K562 (cell line): ENCODE results near the gene PTPN9. TPM values are rescaled to one million over a fixed set of nuclear protein-coding genes. Genes with fewer than 3 reads are reported as not detected.
A peak's percentile ranks its signal among the peaks of the same experiment; 100 is the strongest.
"Not testable (repeated sequence)": the region's sequence is repeated elsewhere in the genome, so short reads cannot be mapped to it uniquely, and the experiment has no call there.

Source experiments
- ATAC-seq: fragments of 200-7000 bp; cut with Tn5 transposase; 3 replicates; pipeline ENCODE4 v1.9.1; 2020; ENCODE audit warnings: moderate library complexity
- BruUV-seq: library from RNA; stranded (reverse); fragments of 400-500 nt; replicated peaks from 2 replicates; lab custom pipeline; 2021; lab: Mats Ljungman, UMichigan
- CTCF ChIA-PET: fragments of 300-600 bp; formaldehyde crosslinking; extraction: SDS; loops from one replicate; lab custom pipeline; 2021; ENCODE audit warnings: low intra/inter-chr PET ratio; lab: Yijun Ruan, JAX
- POLR2A ChIA-PET: fragments of 300-600, 350-650 bp; sonication (Branson Sonifier 250); formaldehyde crosslinking; extraction: SDS; loops from one replicate; lab custom pipeline; 2021; ENCODE audit warnings: antibody characterized with exemption, inconsistent platforms; lab: Yijun Ruan, JAX
- DNase-seq, 4 experiments: peaks; one replicate each; pipeline versions ENCODE4 v3.0.0 to v3.0.0-alpha.2; 2011 to 2018; ENCODE audit warnings: low spot score in 3 of 4, mixed read lengths in 3 of 4; ENCODE audit errors: extremely low read depth in 1 of 4
- FAIRE-seq: peaks from 2 replicates; lab custom pipeline; 2011; peaks lifted over from hg19 to GRCh38; lab: Jason Lieb, UNC
- H2AFZ ChIP-seq: 2 replicates; pipeline ENCODE4 v1.6.0; 2011; ENCODE audit warnings: low read depth, low read length, control low read depth, inconsistent platforms
- H3K27ac ChIP-seq: fragments of 200-600 bp; 3 replicates; pipeline ENCODE4 v1.8.0; 2011; ENCODE audit warnings: low read depth, mild to moderate bottlenecking, control low read depth, inconsistent platforms, low read length, moderate library complexity, mixed read lengths; ENCODE audit errors: extremely low read depth
- H3K27me3 ChIP-seq, 2 experiments: fragments of 300-600 bp in 1 of 2; 2 replicates in 1 of 2; 3 replicates in 1 of 2; pipeline versions ENCODE4 v1.6.0 to v1.8.0; 2011; ENCODE audit warnings: inconsistent platforms in 2 of 2, low read length in 2 of 2, mild to moderate bottlenecking in 1 of 2, mixed read lengths in 1 of 2, moderate library complexity in 1 of 2; ENCODE audit not compliant: control insufficient read depth in 2 of 2, insufficient read depth in 2 of 2
- H3K36me3 ChIP-seq: fragments of 300-600 bp; 3 replicates; pipeline ENCODE4 v1.8.0; 2011; ENCODE audit warnings: mild to moderate bottlenecking, low read length, inconsistent platforms; ENCODE audit not compliant: control insufficient read depth, insufficient read depth
- H3K4me1 ChIP-seq, 2 experiments: fragments of 200-600 bp in 1 of 2; replicated peaks in 1 of 2; 2 replicates in 1 of 2; 3 replicates in 1 of 2; pipeline versions ENCODE4 v1.5.1 to v1.8.0; 2011; ENCODE audit warnings: inconsistent platforms in 2 of 2, low read length in 2 of 2, mild to moderate bottlenecking in 1 of 2, mixed read lengths in 1 of 2, moderate library complexity in 1 of 2; ENCODE audit not compliant: control insufficient read depth in 2 of 2, insufficient read depth in 2 of 2
- H3K4me2 ChIP-seq: 2 replicates; pipeline ENCODE4 v1.6.1; 2011; ENCODE audit warnings: low read length, control low read depth, inconsistent platforms, mixed read lengths; ENCODE audit not compliant: insufficient read depth
- H3K4me3 ChIP-seq: fragments of 200-600 bp; sonication (generic), shearing (Covaris generic); 2 replicates; pipeline ENCODE4 v1.5.1; 2016; ENCODE audit warnings: control low read depth, inconsistent platforms
- H3K79me2 ChIP-seq: fragments of 200-600 bp; 3 replicates; pipeline ENCODE4 v1.8.0; 2011; ENCODE audit warnings: low read length, inconsistent platforms; ENCODE audit not compliant: control insufficient read depth, insufficient read depth
- H3K9ac ChIP-seq, 2 experiments: 2 replicates each; pipeline versions ENCODE4 v1.6.0 to v1.6.1; 2011; ENCODE audit warnings: low read depth in 2 of 2, low read length in 2 of 2, control low read depth in 1 of 2, inconsistent platforms in 1 of 2, mild to moderate bottlenecking in 1 of 2, mixed read lengths in 1 of 2; ENCODE audit not compliant: insufficient read depth in 1 of 2
- H3K9me1 ChIP-seq: one replicate; pipeline ENCODE4 v1.6.0; 2011; ENCODE audit warnings: inconsistent platforms, mild to moderate bottlenecking, low read length, moderate library complexity; ENCODE audit not compliant: control insufficient read depth, insufficient read depth
- H3K9me3 ChIP-seq: replicated peaks from 2 replicates; pipeline ENCODE4 v1.5.1; 2011; ENCODE audit warnings: low read depth, low read length, inconsistent platforms; ENCODE audit not compliant: control insufficient read depth, insufficient read depth
- H4K20me1 ChIP-seq: replicated peaks from 2 replicates; pipeline ENCODE4 v1.6.1; 2011; ENCODE audit warnings: low read length, inconsistent platforms, mixed read lengths; ENCODE audit not compliant: control insufficient read depth, insufficient read depth
- BCL6 ChIP-seq: fragments of 250-450 bp; sonication (Bioruptor Pico); IDR thresholded peaks from 2 replicates; pipeline ENCODE4 v1.4.0; 2020
- ETV1 ChIP-seq: fragments of 450-650 bp; conservative IDR thresholded peaks from 2 replicates; pipeline ENCODE4 v1.6.1; 2016; ENCODE audit warnings: missing genetic modification characterization, control low read depth, low read depth, missing compliant biosample characterization
- FIP1L1 ChIP-seq: fragments of 200-400 bp; formaldehyde crosslinking; IDR thresholded peaks from 2 replicates; pipeline ENCODE4 v1.6.1; 2018; ENCODE audit warnings: mild to moderate bottlenecking, low read depth, low read length; ENCODE audit not compliant: poor library complexity, severe bottlenecking
- FOXJ3 ChIP-seq: sonication (generic); formaldehyde crosslinking; IDR thresholded peaks from 2 replicates; pipeline ENCODE4 v1.4.0; 2020; ENCODE audit warnings: mild to moderate bottlenecking, missing genetic modification reagents
- PHF8 ChIP-seq: fragments of 200-600 bp; sonication (generic); IDR thresholded peaks from 2 replicates; pipeline ENCODE4 v1.6.1; 2012; ENCODE audit warnings: mixed run types, mild to moderate bottlenecking, inconsistent platforms, low read length, moderate library complexity, borderline replicate concordance
- THRAP3 ChIP-seq: fragments of 450-650 bp; IDR thresholded peaks from 2 replicates; pipeline ENCODE4 v1.6.1; 2016; ENCODE audit warnings: mild to moderate bottlenecking, inconsistent platforms, borderline replicate concordance
- ZNF12 ChIP-seq: sonication (generic); formaldehyde crosslinking; IDR thresholded peaks from 2 replicates; pipeline ENCODE4 v1.4.0; 2020; ENCODE audit warnings: mild to moderate bottlenecking, missing genetic modification reagents
- ZNF121 ChIP-seq: sonication (generic); formaldehyde crosslinking; conservative IDR thresholded peaks from 2 replicates; pipeline ENCODE4 v1.8.0; 2022; ENCODE audit warnings: missing genetic modification reagents
- WGBS: fragments of 100-300 bp; shearing (Covaris generic); methylation state at CpG from one replicate; pipeline ENCODE4 v1.1.6; 2016; ENCODE audit warnings: low coverage, mixed read lengths; ENCODE audit not compliant: insufficient coverage; ENCODE audit errors: missing lambda C conversion rate; 5-methylcytosine and 5-hydroxymethylcytosine counted together
- in situ Hi-C: fragments of 300-500 bp; cut with MboI; formaldehyde crosslinking; loops from 4 replicates; pipeline ENCODE4 v1.15.0; 2018; ENCODE audit warnings: inconsistent platforms, mixed read lengths
- intact Hi-C: fragments of 100-400 bp; cut with micrococcal nuclease; formaldehyde crosslinking; loops from 2 replicates; pipeline ENCODE4 v1.14.2; 2022
- polyA plus RNA-seq, 8 experiments: library from polyadenylated mRNA; depleted of rRNA in 4 of 8; stranded (reverse) in 5 of 8; unstranded in 3 of 8; fragments of >200 nt; fragmentation: Nextera tagmentation in 2 of 8; fragmentation: Illumina TruSeq in 1 of 8; extraction: Ambion mirVana in 2 of 8; extraction: Trizol in 1 of 8; gene quantifications; 2 replicates each; pipeline versions ENCODE4 v1.2.1 to v1.2.3, GENCODE V29; 2011 to 2014; ENCODE audit warnings: inconsistent platforms in 1 of 8, missing spikeins in 1 of 8
- total RNA-seq, 7 experiments: library from RNA; depleted of rRNA in 6 of 7; stranded (reverse); fragments of >200 nt in 6 of 7; fragmentation: Illumina TruSeq in 2 of 7; extraction: Trizol in 2 of 7; gene quantifications; 2 replicates each; pipeline versions ENCODE4 v1.2.1 to v1.2.3, GENCODE V29; 2011 to 2021; ENCODE audit warnings: low replicate concordance in 1 of 7
- TF ChIP-seq, protein P1 (sequence below): sonication (generic); formaldehyde crosslinking; IDR thresholded peaks from 2 replicates; pipeline ENCODE4 v1.8.0; 2022; ENCODE audit warnings: mild to moderate bottlenecking, low read depth, missing genetic modification reagents
- TF ChIP-seq, protein P2 (sequence below), 2 experiments: IDR thresholded peaks; 2 replicates each; pipeline ENCODE4 v1.6.1; 2012; ENCODE audit warnings: improper control_type of control experiment in 2 of 2, low read depth in 2 of 2, low read length in 2 of 2, borderline replicate concordance in 1 of 2

Gene PTPN9
- total and polyA plus RNA-seq, 9 of the 15 experiments (the other 6 are each of a cell fraction or from before 2014, with no cell fraction given) = 5.0 to 24.0 (median 14.2) TPM

DNA sequence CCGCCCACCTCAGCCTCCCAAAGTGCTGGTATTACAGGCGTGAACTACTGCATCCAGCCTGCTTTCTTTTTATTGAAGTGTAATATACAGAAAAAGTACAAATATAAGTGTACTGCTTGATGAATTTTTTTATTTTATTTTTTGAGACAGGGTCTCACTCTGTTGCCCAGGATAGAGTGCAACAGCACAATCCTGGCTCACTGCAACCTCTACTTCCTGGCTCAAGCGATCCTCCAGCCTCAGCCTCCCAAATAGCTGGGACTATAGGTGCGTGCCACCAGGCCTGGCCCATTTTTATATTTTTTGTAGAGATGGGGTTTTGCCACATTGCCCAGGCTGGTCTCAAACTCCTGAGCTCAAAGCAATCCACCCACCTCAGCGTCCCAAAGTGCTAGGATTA is 3.8 kb upstream of the PTPN9 start:
- Histone ChIP-seq H3K79me2 (peaks cover 11% of the 10 kb centered on the region), H3K4me1 (peaks cover 5 to 23% of the 10 kb centered on the region in 2 experiments; a peak in 4 of 5 replicates)
- CTCF ChIA-PET, DNase-seq, H3K27me3 ChIP-seq, H4K20me1 ChIP-seq, in situ Hi-C loops, H2AFZ ChIP-seq, H3K9ac ChIP-seq, H3K36me3 ChIP-seq, POLR2A ChIA-PET, ATAC-seq, H3K9me3 ChIP-seq, FAIRE-seq, H3K4me2 ChIP-seq, H3K27ac ChIP-seq, intact Hi-C loops: not testable (repeated sequence)
- peak; percentile 39; the same call in 1 of the 2 replicates for TF ChIP-seq ZNF121 (CRISPR knock-in tag)
- TF ChIP-seq, all 486 proteins: peak for 1; not testable (repeated sequence) for 485
- not testable (repeated sequence) for BruUV-seq, H3K4me3 ChIP-seq, H3K9me1 ChIP-seq
- 72% methylated on average over 5 of the region's 5 CpGs for WGBS

- H3K9me3 ChIP-seq = no peaks in the 10 kb centered on the region
- H3K9ac ChIP-seq = peak overlapping the region; percentile 93 to 99
- peak overlapping the region; percentile 73 for H3K4me2 ChIP-seq
- peaks cover 17 to 19% of the 10 kb centered on the region in 2 experiments; a peak in 4 of 5 replicates for H3K4me1 ChIP-seq
- WGBS = under 1% methylated on average over 48 of the region's 77 CpGs
- H3K27ac ChIP-seq = peak overlapping the region; percentile 95
- H3K9me1 ChIP-seq = peaks cover 5% of the 10 kb centered on the region
- H3K4me3 ChIP-seq = peak overlapping the region; percentile 96
- no TSS peak for BruUV-seq
- CTCF ChIA-PET = no interaction called here
- in situ Hi-C loops = no loop called here
- H2AFZ ChIP-seq = peak overlapping the region; percentile 90
- 0 out of 3 replicates have a peak, but pooled peaks cover 5% of the 10 kb centered on the region for H3K36me3 ChIP-seq
- peaks cover 43% of the 10 kb centered on the region for H3K79me2 ChIP-seq
- FAIRE-seq = no peak
- H3K27me3 ChIP-seq = no peaks in the 10 kb centered on the region
- DNase-seq = peak; percentile 46 to 71 (median 60)
- no peaks in the 10 kb centered on the region for H4K20me1 ChIP-seq
- intact Hi-C loops = loop anchor here (5.0 kb wide), 2 partner anchors 49 to 126 kb away; partner anchors contain the start of genes SIN3A and SNUPN
- POLR2A ChIA-PET = interaction anchor here (0.6 to 1.9 kb wide), 18 partner anchors 12 to 231 kb away, joined by 3 to 6 read pairs (median 4); partner anchors contain the start of genes IMP3, MAN2C1, NEIL1 and SIN3A
- peak; percentile 74 for ATAC-seq
- TF ChIP-seq THRAP3 (no peak), FOXJ3 (CRISPR knock-in tag) (no peak), FIP1L1 (peak; percentile 28), ETV1 (tag) (no peak), ZNF12 (no peak), BCL6 (CRISPR knock-in tag) (no peak), PHF8 (peak; percentile 1; the same call in 1 of the 2 replicates)
- TF ChIP-seq, protein P1, sequence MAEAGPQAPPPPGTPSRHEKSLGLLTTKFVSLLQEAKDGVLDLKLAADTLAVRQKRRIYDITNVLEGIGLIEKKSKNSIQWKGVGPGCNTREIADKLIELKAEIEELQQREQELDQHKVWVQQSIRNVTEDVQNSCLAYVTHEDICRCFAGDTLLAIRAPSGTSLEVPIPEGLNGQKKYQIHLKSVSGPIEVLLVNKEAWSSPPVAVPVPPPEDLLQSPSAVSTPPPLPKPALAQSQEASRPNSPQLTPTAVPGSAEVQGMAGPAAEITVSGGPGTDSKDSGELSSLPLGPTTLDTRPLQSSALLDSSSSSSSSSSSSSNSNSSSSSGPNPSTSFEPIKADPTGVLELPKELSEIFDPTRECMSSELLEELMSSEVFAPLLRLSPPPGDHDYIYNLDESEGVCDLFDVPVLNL (CRISPR knock-in tag) = no peak
- TF ChIP-seq, protein P2, sequence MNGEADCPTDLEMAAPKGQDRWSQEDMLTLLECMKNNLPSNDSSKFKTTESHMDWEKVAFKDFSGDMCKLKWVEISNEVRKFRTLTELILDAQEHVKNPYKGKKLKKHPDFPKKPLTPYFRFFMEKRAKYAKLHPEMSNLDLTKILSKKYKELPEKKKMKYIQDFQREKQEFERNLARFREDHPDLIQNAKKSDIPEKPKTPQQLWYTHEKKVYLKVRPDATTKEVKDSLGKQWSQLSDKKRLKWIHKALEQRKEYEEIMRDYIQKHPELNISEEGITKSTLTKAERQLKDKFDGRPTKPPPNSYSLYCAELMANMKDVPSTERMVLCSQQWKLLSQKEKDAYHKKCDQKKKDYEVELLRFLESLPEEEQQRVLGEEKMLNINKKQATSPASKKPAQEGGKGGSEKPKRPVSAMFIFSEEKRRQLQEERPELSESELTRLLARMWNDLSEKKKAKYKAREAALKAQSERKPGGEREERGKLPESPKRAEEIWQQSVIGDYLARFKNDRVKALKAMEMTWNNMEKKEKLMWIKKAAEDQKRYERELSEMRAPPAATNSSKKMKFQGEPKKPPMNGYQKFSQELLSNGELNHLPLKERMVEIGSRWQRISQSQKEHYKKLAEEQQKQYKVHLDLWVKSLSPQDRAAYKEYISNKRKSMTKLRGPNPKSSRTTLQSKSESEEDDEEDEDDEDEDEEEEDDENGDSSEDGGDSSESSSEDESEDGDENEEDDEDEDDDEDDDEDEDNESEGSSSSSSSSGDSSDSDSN (IDR thresholded peaks at IDR 0.05; ENCODE audit: borderline replicate concordance in 1 of 2, low read depth in 2 of 2, low read length in 2 of 2) = no peak; a peak in 1 of 4 replicates
Measured at GRCh38 chr15:75578173-75578947, 755 bp downstream of the PTPN9 start.
